WTC11 (cell line): ENCODE results near the gene PLD1. TPM values are rescaled to one million over a fixed set of nuclear protein-coding genes. Genes with fewer than 3 reads are reported as not detected.

Experiments used
- ATAC-seq: fragments of 200-7000 bp; cut with Tn5 transposase; 2 replicates; pipeline ENCODE4 v1.10.0; 2021; ENCODE audit warnings: mild to moderate bottlenecking, moderate library complexity
- CTCF ChIA-PET: fragments of 300-600 bp; sonication (Branson Sonifier 250); formaldehyde crosslinking; loops from one replicate; lab custom pipeline; 2021; ENCODE audit warnings: antibody characterized with exemption; lab: Charles Lee
- POLR2A ChIA-PET: fragments of 350-600 bp; sonication (Branson Sonifier 250); formaldehyde crosslinking; loops from one replicate; lab custom pipeline; 2021; ENCODE audit warnings: antibody characterized with exemption; lab: Charles Lee
- DNase-seq: peaks from one replicate; pipeline ENCODE4 v3.0.0; 2021; ENCODE audit warnings: low spot score
- H3K27ac Mint-ChIP-seq: 2 replicates; pipeline ENCODE4 v1.8.0; 2021; ENCODE audit warnings: mixed read lengths
- H3K27me3 Mint-ChIP-seq: 2 replicates; pipeline ENCODE4 v1.8.0; 2021; ENCODE audit warnings: low read depth, mild to moderate bottlenecking, moderate library complexity, mixed read lengths
- H3K36me3 Mint-ChIP-seq: 2 replicates; pipeline ENCODE4 v1.8.0; 2021; ENCODE audit warnings: mixed read lengths
- H3K4me1 Mint-ChIP-seq: 2 replicates; pipeline ENCODE4 v1.8.0; 2022; ENCODE audit warnings: mixed read lengths
- H3K4me3 Mint-ChIP-seq: 2 replicates; pipeline ENCODE4 v1.8.0; 2021; ENCODE audit warnings: mild to moderate bottlenecking, moderate library complexity, mixed read lengths
- H3K9me3 Mint-ChIP-seq: 2 replicates; pipeline ENCODE4 v1.8.0; 2021; ENCODE audit warnings: mixed read lengths
- AR ChIP-seq: fragments of 250-450 bp; sonication (Bioruptor Pico); IDR thresholded peaks from 2 replicates; pipeline ENCODE4 v1.9.0; 2021; ENCODE audit warnings: mild to moderate bottlenecking
- CDX4 ChIP-seq: fragments of 250-450 bp; sonication (Bioruptor Pico); IDR thresholded peaks from 2 replicates; pipeline ENCODE4 v1.9.0; 2021; ENCODE audit warnings: moderate library complexity, mild to moderate bottlenecking, inconsistent platforms, borderline replicate concordance
- CREM ChIP-seq: sonication (generic); formaldehyde crosslinking; IDR thresholded peaks from 2 replicates; pipeline ENCODE4 v1.8.1; 2022; ENCODE audit warnings: mild to moderate bottlenecking, missing genetic modification reagents, moderate library complexity
- E2F1 ChIP-seq: sonication (generic); formaldehyde crosslinking; IDR thresholded peaks from 2 replicates; pipeline ENCODE4 v1.8.0; 2022; ENCODE audit warnings: mild to moderate bottlenecking, missing genetic modification reagents
- E2F5 ChIP-seq: sonication (generic); formaldehyde crosslinking; IDR thresholded peaks from 2 replicates; pipeline ENCODE4 v1.8.1; 2022; ENCODE audit warnings: mild to moderate bottlenecking, moderate library complexity, missing genetic modification reagents
- ESRRA ChIP-seq: sonication (generic); formaldehyde crosslinking; IDR thresholded peaks from 2 replicates; pipeline ENCODE4 v1.8.1; 2022; ENCODE audit warnings: mild to moderate bottlenecking, missing genetic modification reagents, borderline replicate concordance
- FOXP4 ChIP-seq: sonication (generic); formaldehyde crosslinking; IDR thresholded peaks from 2 replicates; pipeline ENCODE4 v1.8.0; 2022; ENCODE audit warnings: mild to moderate bottlenecking, missing genetic modification reagents
- IRF1 ChIP-seq: sonication (generic); formaldehyde crosslinking; IDR thresholded peaks from 2 replicates; pipeline ENCODE4 v1.8.0; 2023; ENCODE audit warnings: missing genetic modification reagents
- JUN ChIP-seq: sonication (generic); formaldehyde crosslinking; IDR thresholded peaks from 2 replicates; pipeline ENCODE4 v1.8.0; 2023; ENCODE audit warnings: mild to moderate bottlenecking, missing genetic modification reagents
- MLX ChIP-seq: sonication (generic); formaldehyde crosslinking; IDR thresholded peaks from 2 replicates; pipeline ENCODE4 v1.8.1; 2023; ENCODE audit warnings: mild to moderate bottlenecking, missing genetic modification reagents, moderate library complexity
- NFE2L1 ChIP-seq: sonication (generic); formaldehyde crosslinking; IDR thresholded peaks from 2 replicates; pipeline ENCODE4 v1.8.1; 2023; ENCODE audit warnings: missing genetic modification reagents
- ZNF121 ChIP-seq: sonication (generic); formaldehyde crosslinking; IDR thresholded peaks from 2 replicates; pipeline ENCODE4 v1.8.0; 2023; ENCODE audit warnings: missing genetic modification reagents
- ZNF138 ChIP-seq: sonication (generic); formaldehyde crosslinking; conservative IDR thresholded peaks from 2 replicates; pipeline ENCODE4 v1.8.1; 2022; ENCODE audit warnings: mild to moderate bottlenecking, moderate library complexity, missing genetic modification reagents
- ZNF425 ChIP-seq: fragments of 250-450 bp; sonication (Bioruptor Pico); conservative IDR thresholded peaks from 2 replicates; pipeline ENCODE4 v1.9.0; 2021; ENCODE audit warnings: mild to moderate bottlenecking
- ZNF671 ChIP-seq: fragments of 250-450 bp; sonication (Bioruptor Pico); IDR thresholded peaks from 2 replicates; pipeline ENCODE4 v1.8.0; 2021; ENCODE audit warnings: mild to moderate bottlenecking
- total RNA-seq: library from RNA; stranded (reverse); gene quantifications from 3 replicates; pipeline ENCODE4 v1.2.3, GENCODE V29; 2021

Gene PLD1
- total RNA-seq, 1 experiment from 2014 or later: 4.0 TPM

GRCh38 chr3:171801738-171802589, 8.3 kb downstream of the PLD1 start:
- Mint-ChIP-seq H3K27ac (no peak overlapping the region), H3K4me3 (no peak overlapping the region), H3K36me3 (no peaks in the 10 kb centered on the region), H3K9me3 (no peaks in the 10 kb centered on the region; the same call in 1 of the 2 replicates), H3K4me1 (peaks cover 10% of the 10 kb centered on the region), H3K27me3 (no peaks in the 10 kb centered on the region)
- DNase-seq (no peak), ATAC-seq (no peak)
- no peak for TF ChIP-seq IRF1
- TF ChIP-seq AR (CRISPR knock-in tag): no peak
- TF ChIP-seq ZNF121 (CRISPR knock-in tag): no peak
- TF ChIP-seq JUN (CRISPR knock-in tag): no peak
- no peak for TF ChIP-seq E2F5 (CRISPR knock-in tag)
- no peak for TF ChIP-seq FOXP4
- no peak for TF ChIP-seq E2F1 (CRISPR knock-in tag)
- no peak for TF ChIP-seq NFE2L1 (CRISPR knock-in tag)
- no peak for TF ChIP-seq CDX4 (CRISPR knock-in tag)
- TF ChIP-seq ZNF138 (CRISPR knock-in tag): no peak
- TF ChIP-seq ZNF425 (CRISPR knock-in tag): no peak
- ChIA-PET POLR2A (no interaction called here), CTCF (no interaction called here)

GRCh38 chr3:171799501-171799900, 10.8 kb downstream of the PLD1 start:
- ChIA-PET POLR2A (no interaction called here), CTCF (no interaction called here)
- Mint-ChIP-seq H3K4me3 (no peak overlapping the region), H3K27ac (no peak overlapping the region), H3K9me3 (no peaks in the 10 kb centered on the region; the same call in 1 of the 2 replicates), H3K36me3 (no peaks in the 10 kb centered on the region), H3K4me1 (peaks cover 10% of the 10 kb centered on the region), H3K27me3 (no peaks in the 10 kb centered on the region)
- no peak for ATAC-seq
- no peak for DNase-seq
- TF ChIP-seq E2F1 (CRISPR knock-in tag) (no peak), ZNF121 (CRISPR knock-in tag) (no peak), ESRRA (CRISPR knock-in tag) (no peak), CREM (CRISPR knock-in tag) (no peak), ZNF671 (CRISPR knock-in tag) (no peak), MLX (CRISPR knock-in tag) (no peak)
